ENCODE measurements around the gene LAMTOR3.

Gene LAMTOR3

DNA sequence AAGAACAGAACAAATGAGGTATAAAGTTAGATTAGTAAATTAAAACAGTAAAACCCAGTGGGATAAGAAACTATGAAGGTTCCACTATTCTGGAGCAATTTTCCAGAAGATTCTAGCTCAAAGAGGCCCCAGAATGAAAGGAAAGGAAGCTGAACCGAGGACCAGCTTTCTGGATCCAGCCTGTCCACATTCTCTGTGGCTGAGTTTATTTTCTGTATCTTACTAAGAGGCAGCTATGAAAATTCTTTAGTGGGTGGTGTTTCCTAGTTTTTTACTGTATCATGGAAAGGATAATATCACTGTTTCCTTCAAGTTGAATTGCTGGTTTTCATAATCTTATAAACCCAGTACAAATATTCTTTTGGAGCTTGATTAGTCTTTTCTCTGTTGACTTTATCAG lies 65.8 kb downstream of the LAMTOR3 start:
- DNase-seq: no peak
